Measurements from ENCODE around the gene AMOT. TPM values are rescaled to one million over a fixed set of nuclear protein-coding genes. Genes with fewer than 3 reads are reported as not detected.

AMOT gene
- total and polyA plus RNA-seq, 2 experiments from 2014 or later = 2.1 to 5.4 TPM

DNA sequence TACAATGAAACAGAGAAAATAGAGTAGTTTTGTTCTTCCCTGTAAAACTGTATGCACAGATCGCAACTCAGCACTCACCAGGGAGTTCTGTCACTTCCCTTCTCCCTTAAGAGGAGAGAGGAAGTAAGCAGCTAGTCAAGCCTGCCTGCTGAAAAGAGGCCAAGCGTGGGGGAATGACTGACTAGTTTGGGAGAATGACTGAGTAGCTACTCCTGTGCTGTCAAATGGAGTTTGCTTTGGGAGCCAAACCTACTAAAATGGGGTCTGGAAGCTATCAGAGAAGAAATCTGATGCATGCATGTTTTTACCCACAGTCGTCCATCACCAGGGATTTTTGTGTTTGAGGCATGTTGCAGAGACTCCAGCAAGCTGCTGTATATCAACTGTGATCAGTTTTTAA is 106.3 kb downstream of the AMOT start:
- no peak overlapping the region for H2AFZ ChIP-seq
- no peak overlapping the region for H3K4me3 ChIP-seq
- H3K4me1 ChIP-seq (ENCODE audit: insufficient read depth) = peaks cover 13% of the 10 kb centered on the region
- no peaks in the 10 kb centered on the region for H3K79me2 ChIP-seq (replicated peaks; ENCODE audit: insufficient read depth)
- H3K9me2 ChIP-seq (ENCODE audit: insufficient read depth) = no peaks in the 10 kb centered on the region
- H4K20me1 ChIP-seq (replicated peaks; ENCODE audit: insufficient read depth) = no peaks in the 10 kb centered on the region
- H3K36me3 ChIP-seq (ENCODE audit: insufficient read depth) = no peaks in the 10 kb centered on the region
- Mint-ChIP-seq H3K36me3 (ENCODE audit: low read depth) (no peaks in the 10 kb centered on the region), H3K4me3 (no peak overlapping the region), H3K27me3 (ENCODE audit: insufficient read depth, low read depth, poor library complexity) (peaks cover 7% of the 10 kb centered on the region), H3K9me3 (peaks cover 3% of the 10 kb centered on the region; the same call in 1 of the 3 replicates), H3K27ac (no peak overlapping the region), H3K4me1 (peaks cover 16% of the 10 kb centered on the region; the same call in 2 of the 3 replicates)
- peak overlapping the region; percentile 29; the same call in 1 of the 2 replicates for H3K4me2 ChIP-seq
- H3K27ac ChIP-seq (ENCODE audit: low read depth) = no peak overlapping the region
- ATAC-seq (no peak), DNase-seq (ENCODE audit: low spot score) (peak; percentile 9)
- H3K27me3 ChIP-seq (ENCODE audit: insufficient read depth) = no peaks in the 10 kb centered on the region
- TF ChIP-seq, protein P1, sequence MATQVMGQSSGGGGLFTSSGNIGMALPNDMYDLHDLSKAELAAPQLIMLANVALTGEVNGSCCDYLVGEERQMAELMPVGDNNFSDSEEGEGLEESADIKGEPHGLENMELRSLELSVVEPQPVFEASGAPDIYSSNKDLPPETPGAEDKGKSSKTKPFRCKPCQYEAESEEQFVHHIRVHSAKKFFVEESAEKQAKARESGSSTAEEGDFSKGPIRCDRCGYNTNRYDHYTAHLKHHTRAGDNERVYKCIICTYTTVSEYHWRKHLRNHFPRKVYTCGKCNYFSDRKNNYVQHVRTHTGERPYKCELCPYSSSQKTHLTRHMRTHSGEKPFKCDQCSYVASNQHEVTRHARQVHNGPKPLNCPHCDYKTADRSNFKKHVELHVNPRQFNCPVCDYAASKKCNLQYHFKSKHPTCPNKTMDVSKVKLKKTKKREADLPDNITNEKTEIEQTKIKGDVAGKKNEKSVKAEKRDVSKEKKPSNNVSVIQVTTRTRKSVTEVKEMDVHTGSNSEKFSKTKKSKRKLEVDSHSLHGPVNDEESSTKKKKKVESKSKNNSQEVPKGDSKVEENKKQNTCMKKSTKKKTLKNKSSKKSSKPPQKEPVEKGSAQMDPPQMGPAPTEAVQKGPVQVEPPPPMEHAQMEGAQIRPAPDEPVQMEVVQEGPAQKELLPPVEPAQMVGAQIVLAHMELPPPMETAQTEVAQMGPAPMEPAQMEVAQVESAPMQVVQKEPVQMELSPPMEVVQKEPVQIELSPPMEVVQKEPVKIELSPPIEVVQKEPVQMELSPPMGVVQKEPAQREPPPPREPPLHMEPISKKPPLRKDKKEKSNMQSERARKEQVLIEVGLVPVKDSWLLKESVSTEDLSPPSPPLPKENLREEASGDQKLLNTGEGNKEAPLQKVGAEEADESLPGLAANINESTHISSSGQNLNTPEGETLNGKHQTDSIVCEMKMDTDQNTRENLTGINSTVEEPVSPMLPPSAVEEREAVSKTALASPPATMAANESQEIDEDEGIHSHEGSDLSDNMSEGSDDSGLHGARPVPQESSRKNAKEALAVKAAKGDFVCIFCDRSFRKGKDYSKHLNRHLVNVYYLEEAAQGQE (IDR thresholded peaks at IDR 0.05; ENCODE audit: unreplicated experiment) = no peak
- TF ChIP-seq JUNB (IDR thresholded peaks at IDR 0.05; ENCODE audit: unreplicated experiment) (no peak), EZH2phosphoT487 (IDR thresholded peaks at IDR 0.05; ENCODE audit: unreplicated experiment) (no peak), CREB1 (CRISPR knock-in tag; IDR thresholded peaks at IDR 0.05; ENCODE audit: low read depth) (no peak), STAT1 (IDR thresholded peaks at IDR 0.05; ENCODE audit: unreplicated experiment) (no peak), ZNF114 (CRISPR knock-in tag; IDR thresholded peaks at IDR 0.05) (no peak), EZH2 (IDR thresholded peaks at IDR 0.05; ENCODE audit: low read depth, unreplicated experiment) (no peak)
- TF ChIP-seq, protein P2, sequence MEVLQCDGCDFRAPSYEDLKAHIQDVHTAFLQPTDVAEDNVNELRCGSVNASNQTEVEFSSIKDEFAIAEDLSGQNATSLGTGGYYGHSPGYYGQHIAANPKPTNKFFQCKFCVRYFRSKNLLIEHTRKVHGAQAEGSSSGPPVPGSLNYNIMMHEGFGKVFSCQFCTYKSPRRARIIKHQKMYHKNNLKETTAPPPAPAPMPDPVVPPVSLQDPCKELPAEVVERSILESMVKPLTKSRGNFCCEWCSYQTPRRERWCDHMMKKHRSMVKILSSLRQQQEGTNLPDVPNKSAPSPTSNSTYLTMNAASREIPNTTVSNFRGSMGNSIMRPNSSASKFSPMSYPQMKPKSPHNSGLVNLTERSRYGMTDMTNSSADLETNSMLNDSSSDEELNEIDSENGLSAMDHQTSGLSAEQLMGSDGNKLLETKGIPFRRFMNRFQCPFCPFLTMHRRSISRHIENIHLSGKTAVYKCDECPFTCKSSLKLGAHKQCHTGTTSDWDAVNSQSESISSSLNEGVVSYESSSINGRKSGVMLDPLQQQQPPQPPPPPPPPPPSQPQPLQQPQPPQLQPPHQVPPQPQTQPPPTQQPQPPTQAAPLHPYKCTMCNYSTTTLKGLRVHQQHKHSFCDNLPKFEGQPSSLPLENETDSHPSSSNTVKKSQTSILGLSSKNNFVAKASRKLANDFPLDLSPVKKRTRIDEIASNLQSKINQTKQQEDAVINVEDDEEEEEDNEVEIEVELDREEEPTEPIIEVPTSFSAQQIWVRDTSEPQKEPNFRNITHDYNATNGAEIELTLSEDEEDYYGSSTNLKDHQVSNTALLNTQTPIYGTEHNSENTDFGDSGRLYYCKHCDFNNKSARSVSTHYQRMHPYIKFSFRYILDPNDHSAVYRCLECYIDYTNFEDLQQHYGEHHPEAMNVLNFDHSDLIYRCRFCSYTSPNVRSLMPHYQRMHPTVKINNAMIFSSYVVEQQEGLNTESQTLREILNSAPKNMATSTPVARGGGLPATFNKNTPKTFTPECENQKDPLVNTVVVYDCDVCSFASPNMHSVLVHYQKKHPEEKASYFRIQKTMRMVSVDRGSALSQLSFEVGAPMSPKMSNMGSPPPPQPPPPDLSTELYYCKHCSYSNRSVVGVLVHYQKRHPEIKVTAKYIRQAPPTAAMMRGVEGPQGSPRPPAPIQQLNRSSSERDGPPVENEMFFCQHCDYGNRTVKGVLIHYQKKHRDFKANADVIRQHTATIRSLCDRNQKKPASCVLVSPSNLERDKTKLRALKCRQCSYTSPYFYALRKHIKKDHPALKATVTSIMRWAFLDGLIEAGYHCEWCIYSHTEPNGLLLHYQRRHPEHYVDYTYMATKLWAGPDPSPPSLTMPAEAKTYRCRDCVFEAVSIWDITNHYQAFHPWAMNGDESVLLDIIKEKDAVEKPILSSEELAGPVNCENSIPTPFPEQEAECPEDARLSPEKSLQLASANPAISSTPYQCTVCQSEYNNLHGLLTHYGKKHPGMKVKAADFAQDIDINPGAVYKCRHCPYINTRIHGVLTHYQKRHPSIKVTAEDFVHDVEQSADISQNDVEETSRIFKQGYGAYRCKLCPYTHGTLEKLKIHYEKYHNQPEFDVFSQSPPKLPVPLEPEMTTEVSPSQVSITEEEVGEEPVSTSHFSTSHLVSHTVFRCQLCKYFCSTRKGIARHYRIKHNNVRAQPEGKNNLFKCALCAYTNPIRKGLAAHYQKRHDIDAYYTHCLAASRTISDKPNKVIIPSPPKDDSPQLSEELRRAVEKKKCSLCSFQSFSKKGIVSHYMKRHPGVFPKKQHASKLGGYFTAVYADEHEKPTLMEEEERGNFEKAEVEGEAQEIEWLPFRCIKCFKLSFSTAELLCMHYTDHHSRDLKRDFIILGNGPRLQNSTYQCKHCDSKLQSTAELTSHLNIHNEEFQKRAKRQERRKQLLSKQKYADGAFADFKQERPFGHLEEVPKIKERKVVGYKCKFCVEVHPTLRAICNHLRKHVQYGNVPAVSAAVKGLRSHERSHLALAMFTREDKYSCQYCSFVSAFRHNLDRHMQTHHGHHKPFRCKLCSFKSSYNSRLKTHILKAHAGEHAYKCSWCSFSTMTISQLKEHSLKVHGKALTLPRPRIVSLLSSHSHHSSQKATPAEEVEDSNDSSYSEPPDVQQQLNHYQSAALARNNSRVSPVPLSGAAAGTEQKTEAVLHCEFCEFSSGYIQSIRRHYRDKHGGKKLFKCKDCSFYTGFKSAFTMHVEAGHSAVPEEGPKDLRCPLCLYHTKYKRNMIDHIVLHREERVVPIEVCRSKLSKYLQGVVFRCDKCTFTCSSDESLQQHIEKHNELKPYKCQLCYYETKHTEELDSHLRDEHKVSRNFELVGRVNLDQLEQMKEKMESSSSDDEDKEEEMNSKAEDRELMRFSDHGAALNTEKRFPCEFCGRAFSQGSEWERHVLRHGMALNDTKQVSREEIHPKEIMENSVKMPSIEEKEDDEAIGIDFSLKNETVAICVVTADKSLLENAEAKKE (CRISPR knock-in tag; IDR thresholded peaks at IDR 0.05) = no peak
- TF ChIP-seq, protein P3, sequence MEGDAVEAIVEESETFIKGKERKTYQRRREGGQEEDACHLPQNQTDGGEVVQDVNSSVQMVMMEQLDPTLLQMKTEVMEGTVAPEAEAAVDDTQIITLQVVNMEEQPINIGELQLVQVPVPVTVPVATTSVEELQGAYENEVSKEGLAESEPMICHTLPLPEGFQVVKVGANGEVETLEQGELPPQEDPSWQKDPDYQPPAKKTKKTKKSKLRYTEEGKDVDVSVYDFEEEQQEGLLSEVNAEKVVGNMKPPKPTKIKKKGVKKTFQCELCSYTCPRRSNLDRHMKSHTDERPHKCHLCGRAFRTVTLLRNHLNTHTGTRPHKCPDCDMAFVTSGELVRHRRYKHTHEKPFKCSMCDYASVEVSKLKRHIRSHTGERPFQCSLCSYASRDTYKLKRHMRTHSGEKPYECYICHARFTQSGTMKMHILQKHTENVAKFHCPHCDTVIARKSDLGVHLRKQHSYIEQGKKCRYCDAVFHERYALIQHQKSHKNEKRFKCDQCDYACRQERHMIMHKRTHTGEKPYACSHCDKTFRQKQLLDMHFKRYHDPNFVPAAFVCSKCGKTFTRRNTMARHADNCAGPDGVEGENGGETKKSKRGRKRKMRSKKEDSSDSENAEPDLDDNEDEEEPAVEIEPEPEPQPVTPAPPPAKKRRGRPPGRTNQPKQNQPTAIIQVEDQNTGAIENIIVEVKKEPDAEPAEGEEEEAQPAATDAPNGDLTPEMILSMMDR (conservative IDR thresholded peaks at IDR 0.05; ENCODE audit: low read depth in 2 of 2) = no peak
- H3F3A ChIP-seq (replicated peaks; ENCODE audit: low read depth) = no peaks in the 10 kb centered on the region

All from GM23338 (cell line).